GM12873 (cell line): ENCODE data around the gene PYGM.
A peak's percentile ranks its signal among the peaks of the same experiment; 100 is the strongest.

Source experiments
- CTCF ChIP-seq: IDR thresholded peaks from 2 replicates; pipeline ENCODE4 v1.5.1; 2012; ENCODE audit warnings: low read depth, mild to moderate bottlenecking, moderate library complexity, low read length, control low read depth; ENCODE audit not compliant: insufficient read depth; ENCODE audit errors: missing control alignments

The PYGM gene

GRCh38 chr11:64753019-64753379 lies 6.8 kb downstream of the PYGM start:
- no peak for TF ChIP-seq CTCF

GRCh38 chr11:64752175-64752970 lies 7.4 kb downstream of the PYGM start:
- no peak for TF ChIP-seq CTCF

GRCh38 chr11:64751580-64751979 lies 8.2 kb downstream of the PYGM start:
- no peak for TF ChIP-seq CTCF

GRCh38 chr11:64751136-64751535 lies 8.6 kb downstream of the PYGM start:
- no peak for TF ChIP-seq CTCF

- TF ChIP-seq CTCF: peak; percentile 17
Measured at GRCh38 chr11:64750361-64751054, 9.3 kb downstream of the PYGM start.

- TF ChIP-seq CTCF: no peak
Measured at GRCh38 chr11:64747961-64748665, 11.7 kb downstream of the PYGM start.

- no peak for TF ChIP-seq CTCF
Measured at GRCh38 chr11:64746486-64746885, 13.3 kb downstream of the PYGM start.
